Osteocyte (in vitro differentiated cells): ENCODE results near the gene S100A7. TPM values are rescaled to one million over a fixed set of nuclear protein-coding genes. Genes with fewer than 3 reads are reported as not detected.

Experiments used
- DNase-seq: peaks from one replicate; pipeline ENCODE4 v3.0.0; 2021; ENCODE audit warnings: mixed read lengths; ENCODE audit not compliant: unreplicated experiment; ENCODE audit errors: extremely low spot score
- H3K27ac Mint-ChIP-seq: one replicate; pipeline ENCODE4 v1.8.0; 2021; ENCODE audit warnings: mild to moderate bottlenecking, mixed read lengths; ENCODE audit not compliant: unreplicated experiment
- H3K27me3 Mint-ChIP-seq: one replicate; pipeline ENCODE4 v1.8.0; 2021; ENCODE audit warnings: mixed read lengths; ENCODE audit not compliant: unreplicated experiment
- H3K36me3 Mint-ChIP-seq: one replicate; pipeline ENCODE4 v1.8.0; 2021; ENCODE audit warnings: mixed read lengths; ENCODE audit not compliant: unreplicated experiment
- H3K4me1 Mint-ChIP-seq: one replicate; pipeline ENCODE4 v1.8.0; 2021; ENCODE audit warnings: mixed read lengths; ENCODE audit not compliant: unreplicated experiment
- H3K4me3 Mint-ChIP-seq: one replicate; pipeline ENCODE4 v1.8.0; 2021; ENCODE audit warnings: mild to moderate bottlenecking, moderate library complexity, mixed read lengths; ENCODE audit not compliant: unreplicated experiment
- H3K9me3 Mint-ChIP-seq: one replicate; pipeline ENCODE4 v1.8.0; 2021; ENCODE audit warnings: mixed read lengths; ENCODE audit not compliant: unreplicated experiment
- CTCF ChIP-seq: fragments of 200-600 bp; sonication (generic); IDR thresholded peaks from 2 replicates; pipeline ENCODE4 v1.5.0; 2021; ENCODE audit warnings: antibody characterized with exemption, mild to moderate bottlenecking, moderate library complexity
- total RNA-seq: library from RNA; stranded (reverse); gene quantifications from 2 replicates; pipeline ENCODE4 v1.2.1, GENCODE V29; 2021

The S100A7 gene
- total RNA-seq, 1 donor from 2014 or later = not detected

- H3K9me3 Mint-ChIP-seq = no peaks in the 10 kb centered on the region
- no peak for DNase-seq
- H3K4me1 Mint-ChIP-seq = no peaks in the 10 kb centered on the region
- no peak overlapping the region for H3K27ac Mint-ChIP-seq
- peaks cover 61% of the 10 kb centered on the region for H3K27me3 Mint-ChIP-seq
- TF ChIP-seq CTCF = no peak
- H3K4me3 Mint-ChIP-seq = no peak overlapping the region
- no peaks in the 10 kb centered on the region for H3K36me3 Mint-ChIP-seq
These were observed 25.4 kb upstream of the S100A7 start for GRCh38 chr1:153485863-153486262.

GRCh38 chr1:153483776-153484175, 23.3 kb upstream of the S100A7 start:
- Mint-ChIP-seq H3K4me1 (no peaks in the 10 kb centered on the region), H3K9me3 (no peaks in the 10 kb centered on the region), H3K4me3 (no peak overlapping the region), H3K27me3 (peaks cover 76% of the 10 kb centered on the region), H3K36me3 (no peaks in the 10 kb centered on the region), H3K27ac (no peak overlapping the region)
- DNase-seq = no peak
- TF ChIP-seq CTCF = no peak

- no peak for DNase-seq
- Mint-ChIP-seq H3K36me3 (no peaks in the 10 kb centered on the region), H3K27ac (no peak overlapping the region), H3K4me3 (no peak overlapping the region), H3K4me1 (no peaks in the 10 kb centered on the region), H3K9me3 (no peaks in the 10 kb centered on the region), H3K27me3 (peaks cover 71% of the 10 kb centered on the region)
- no peak for TF ChIP-seq CTCF
These were observed 20.7 kb upstream of the S100A7 start for GRCh38 chr1:153481124-153481523.

- TF ChIP-seq CTCF = no peak
- no peaks in the 10 kb centered on the region for H3K4me1 Mint-ChIP-seq
- no peaks in the 10 kb centered on the region for H3K9me3 Mint-ChIP-seq
- H3K27me3 Mint-ChIP-seq = peaks cover 51% of the 10 kb centered on the region
- DNase-seq = no peak
- H3K27ac Mint-ChIP-seq = no peak overlapping the region
- no peak overlapping the region for H3K4me3 Mint-ChIP-seq
- H3K36me3 Mint-ChIP-seq = no peaks in the 10 kb centered on the region
These were observed 18.5 kb upstream of the S100A7 start for GRCh38 chr1:153478692-153479618.

- H3K27me3 Mint-ChIP-seq = peaks cover 46% of the 10 kb centered on the region
- DNase-seq = no peak
- no peaks in the 10 kb centered on the region for H3K4me1 Mint-ChIP-seq
- H3K27ac Mint-ChIP-seq = no peak overlapping the region
- TF ChIP-seq CTCF = no peak
- H3K4me3 Mint-ChIP-seq = no peak overlapping the region
- no peaks in the 10 kb centered on the region for H3K36me3 Mint-ChIP-seq
- no peaks in the 10 kb centered on the region for H3K9me3 Mint-ChIP-seq
These were observed 17.7 kb upstream of the S100A7 start for GRCh38 chr1:153478047-153478691.
